GM18951 (cell line): Measurements from ENCODE around the gene CAMK2G.

Source experiments
- POLR2A ChIP-seq: IDR thresholded peaks from 4 replicates; pipeline ENCODE4 v1.6.1; 2011; ENCODE audit warnings: mild to moderate bottlenecking; ENCODE audit not compliant: insufficient read length, insufficient read depth; ENCODE audit errors: extremely low read depth
- in situ Hi-C: fragments of 300-500 bp; cut with MboI; formaldehyde crosslinking; loops from one replicate; pipeline ENCODE4 v1.12.0; 2022; ENCODE audit warnings: low sequenced_read_pairs, mixed read lengths, inconsistent platforms; ENCODE audit not compliant: unreplicated experiment

Gene CAMK2G

GRCh38 chr10:73859428-73859783 is 14.9 kb downstream of the CAMK2G start:
- no peak for TF ChIP-seq POLR2A
- in situ Hi-C loops: no loop called here

DNA sequence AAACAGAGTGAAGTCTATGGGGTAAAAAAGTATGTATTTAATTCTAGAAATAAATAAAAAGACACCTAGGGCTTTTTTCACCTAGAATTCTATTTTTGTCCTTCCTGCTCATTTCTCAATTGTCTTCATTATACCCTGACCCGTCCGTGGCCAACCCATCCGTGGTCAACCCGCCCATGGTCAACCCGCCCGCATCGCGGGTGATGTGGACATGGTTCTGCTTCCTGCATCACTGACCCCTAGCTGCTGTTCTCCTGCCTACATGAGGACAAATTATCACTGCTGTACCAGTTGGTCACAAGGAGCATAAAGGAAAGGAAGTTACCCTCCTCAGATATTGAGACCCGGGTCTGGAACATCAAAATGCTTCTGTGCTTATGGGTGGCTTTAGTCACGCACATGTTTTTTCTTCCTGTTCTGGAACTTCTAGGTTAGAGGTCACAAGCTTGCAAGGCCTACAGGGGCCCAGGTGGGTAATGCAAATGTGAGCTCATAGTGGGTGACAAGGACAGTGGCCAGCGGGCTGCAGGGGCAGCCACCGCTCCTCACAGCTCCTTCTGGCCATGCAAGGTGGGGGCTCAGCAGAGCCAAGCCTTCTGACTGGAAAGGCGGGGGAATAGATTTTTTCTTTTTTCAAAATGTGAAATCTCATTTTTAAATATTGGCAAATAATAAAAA is 15.5 kb downstream of the CAMK2G start:
- no peak for TF ChIP-seq POLR2A
- in situ Hi-C loops: no loop called here

DNA sequence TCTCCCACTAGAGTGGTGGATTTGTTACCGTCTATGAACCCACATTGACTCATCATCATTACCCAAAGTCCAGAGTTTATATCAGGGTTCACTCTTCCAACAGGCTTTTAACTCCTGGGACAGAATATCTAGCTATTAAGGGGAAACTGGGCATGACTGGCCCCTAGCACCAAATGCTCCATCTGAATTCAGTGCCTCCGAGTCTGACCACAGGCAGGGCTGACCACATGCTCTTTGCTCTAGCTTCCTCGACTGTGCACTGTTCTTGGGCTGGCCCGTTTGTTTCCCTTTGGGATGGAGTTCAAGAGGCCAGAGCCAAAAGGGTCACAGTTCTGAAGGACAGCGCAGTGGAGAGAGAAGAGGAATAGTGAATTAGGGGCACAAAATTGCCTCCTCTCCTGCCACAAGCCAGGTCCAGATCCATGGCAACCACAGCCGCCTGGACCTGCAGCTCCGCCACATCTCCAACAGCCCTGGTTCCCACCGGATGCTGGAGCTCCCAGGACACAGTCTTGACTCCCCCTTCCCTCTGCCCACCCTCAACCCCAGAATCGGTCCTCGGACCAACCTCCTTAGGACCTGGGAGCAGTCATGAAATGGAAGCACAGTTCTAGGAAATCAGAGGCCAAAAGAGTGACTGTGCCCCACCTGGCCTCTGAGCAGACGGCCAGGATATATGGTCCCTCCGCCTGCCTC is 16.2 kb downstream of the CAMK2G start:
- TF ChIP-seq POLR2A: no peak
- in situ Hi-C loops: no loop called here

DNA sequence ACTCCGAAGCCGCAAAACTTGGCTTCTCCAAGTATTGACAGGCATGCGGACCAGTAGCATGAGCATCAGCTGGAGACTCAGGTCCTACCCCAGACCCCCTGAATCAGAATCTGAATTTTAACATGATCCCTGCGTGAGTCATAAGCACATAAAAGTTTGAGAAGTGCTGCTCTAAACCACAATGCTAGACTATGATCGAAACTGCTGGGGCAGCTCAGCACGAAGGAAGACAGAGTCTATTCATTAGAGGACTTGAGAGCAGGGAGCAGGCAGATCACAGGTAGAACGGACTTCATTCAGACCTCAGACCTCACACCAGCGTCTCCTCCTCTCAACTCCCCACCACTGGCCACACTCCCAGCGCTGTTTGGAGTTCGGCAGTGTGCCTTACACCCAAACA is 16.9 kb downstream of the CAMK2G start:
- no peak for TF ChIP-seq POLR2A
- in situ Hi-C loops: no loop called here

DNA sequence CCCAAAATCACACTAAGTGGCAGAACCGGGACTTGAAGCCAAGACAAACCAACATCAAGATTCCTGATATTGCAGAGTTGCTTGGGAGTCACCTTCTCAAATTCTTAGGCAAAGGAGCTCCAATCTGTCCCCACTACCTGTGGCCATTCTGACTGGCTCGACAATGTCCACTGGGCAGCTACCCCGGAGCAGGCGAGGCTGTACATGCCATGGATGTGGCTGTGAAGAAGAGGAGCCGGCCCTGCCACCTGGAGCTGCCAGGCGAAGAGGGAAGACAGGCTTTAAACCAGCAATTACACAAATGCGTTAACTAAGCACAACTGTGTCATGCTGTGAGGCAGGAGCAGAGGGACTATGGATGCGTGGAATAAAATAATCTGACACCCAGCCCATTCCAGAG is 18.1 kb downstream of the CAMK2G start:
- in situ Hi-C loops: no loop called here
- TF ChIP-seq POLR2A: no peak

DNA sequence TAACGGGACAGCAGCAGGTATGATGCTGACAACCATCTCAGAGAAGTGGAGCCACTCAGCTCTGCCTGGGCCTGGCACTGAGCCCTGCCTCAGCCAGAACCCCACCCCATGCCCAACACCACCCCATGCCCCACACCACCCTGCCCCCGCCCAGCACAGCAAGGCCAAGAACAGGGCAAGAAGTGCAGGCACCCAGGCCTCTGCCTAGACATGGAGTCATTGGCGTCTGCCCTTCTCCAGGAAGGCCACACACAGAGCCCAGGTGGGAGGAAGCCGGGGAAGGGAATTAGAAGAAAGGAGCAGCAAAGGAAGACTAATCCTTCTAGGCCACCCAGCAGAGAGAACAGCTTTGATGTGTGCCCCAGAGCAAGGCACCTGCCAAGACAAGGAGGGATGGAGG is 18.9 kb downstream of the CAMK2G start:
- in situ Hi-C loops: no loop called here
- TF ChIP-seq POLR2A: no peak

GRCh38 chr10:73854310-73854709 is 20.0 kb downstream of the CAMK2G start:
- no peak for TF ChIP-seq POLR2A
- in situ Hi-C loops: no loop called here

- in situ Hi-C loops: no loop called here
- no peak for TF ChIP-seq POLR2A
These were observed 21.2 kb downstream of the CAMK2G start for GRCh38 chr10:73853196-73853595.

DNA sequence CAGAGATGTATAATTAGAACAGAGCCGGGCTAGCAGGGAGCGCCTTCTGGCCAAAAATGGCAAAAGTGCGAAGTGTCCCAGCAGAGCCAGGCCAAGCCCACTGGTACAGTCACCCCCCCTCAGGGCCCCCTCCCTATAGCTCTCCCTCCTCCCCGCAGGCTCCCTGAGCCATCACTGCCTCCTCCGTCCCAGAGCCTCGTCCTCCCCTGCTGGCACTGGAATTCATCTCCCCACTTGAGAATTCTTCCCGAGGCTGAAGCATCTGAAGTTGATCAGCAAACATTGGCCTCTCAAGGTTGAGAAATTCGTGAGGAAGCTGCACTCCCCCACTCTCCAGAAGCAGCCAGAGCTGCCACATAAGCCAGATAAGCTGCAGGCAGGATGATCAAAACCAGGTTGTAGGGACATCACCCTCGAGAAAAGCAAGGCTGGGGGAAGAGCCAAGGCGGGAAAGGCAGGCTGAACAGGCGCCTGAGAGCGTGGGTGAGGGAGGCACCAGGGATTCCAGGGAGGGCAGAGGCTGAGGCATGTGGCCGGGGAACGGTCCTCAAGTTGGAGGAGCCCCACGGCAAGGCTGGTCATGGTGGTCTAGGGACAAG is 23.4 kb downstream of the CAMK2G start:
- no peak for TF ChIP-seq POLR2A
- in situ Hi-C loops: no loop called here

DNA sequence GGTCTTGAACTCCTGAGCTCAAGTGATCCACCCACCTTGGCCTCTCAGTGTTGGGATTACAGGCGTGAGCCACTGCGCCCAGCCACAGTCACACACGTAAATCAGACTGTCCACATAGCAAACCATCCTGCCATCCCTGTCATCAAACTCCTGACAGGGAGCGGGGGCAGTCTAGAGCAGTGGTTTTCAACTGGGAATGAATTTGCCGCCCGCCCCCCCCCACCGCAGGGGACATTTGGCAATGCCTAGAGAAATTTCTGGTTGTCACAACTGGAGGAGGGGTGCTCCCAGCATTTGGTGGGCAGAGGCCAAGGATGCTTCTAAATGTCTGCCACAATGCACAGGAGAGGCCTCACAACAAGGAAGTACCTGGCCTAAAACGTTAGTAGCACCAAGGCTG is 24.1 kb downstream of the CAMK2G start:
- in situ Hi-C loops: no loop called here
- no peak for TF ChIP-seq POLR2A

- in situ Hi-C loops: loop anchor here (5.0 kb wide), 1 partner anchor 33 kb away; no protein-coding TSS in a partner anchor
- no peak for TF ChIP-seq POLR2A
These were observed 25.4 kb downstream of the CAMK2G start for GRCh38 chr10:73848821-73849489.

GRCh38 chr10:73847031-73847430 is 27.3 kb downstream of the CAMK2G start:
- in situ Hi-C loops: loop anchor here (5.0 kb wide), 1 partner anchor 35 kb away; no protein-coding TSS in a partner anchor
- TF ChIP-seq POLR2A: no peak

- in situ Hi-C loops: no loop called here
- TF ChIP-seq POLR2A: no peak
These were observed 31.1 kb downstream of the CAMK2G start for GRCh38 chr10:73843261-73843660.
